G401.6 (cell line): ENCODE results near the gene CAMKMT.

Experiments
- FAIRE-seq: peaks from 2 replicates; lab custom pipeline; 2012; peaks lifted over from hg19 to GRCh38; lab: Jason Lieb, UNC

Gene CAMKMT

GRCh38 chr2:44361330-44362206 lies at the start of gene CAMKMT, which contains the start of gene PREPL:
CAMKMT (plus strand) TSS chr2:44361947.
PREPL (minus strand) TSS chr2:44361494; CDS start chr2:44346342, 15,152 bp downstream.
- peak; percentile 89 for FAIRE-seq

GRCh38 chr2:44314362-44314761 lies 47.4 kb upstream of the CAMKMT start:
- no peak for FAIRE-seq

- no peak for FAIRE-seq
Measured at GRCh38 chr2:44315945-44316344, 45.8 kb upstream of the CAMKMT start.

- FAIRE-seq, result no peak
Measured at GRCh38 chr2:44320832-44321231, 40.9 kb upstream of the CAMKMT start.

- no peak for FAIRE-seq
Measured at GRCh38 chr2:44321360-44321759, 40.4 kb upstream of the CAMKMT start.

- no peak for FAIRE-seq
Measured at GRCh38 chr2:44324971-44325426, 36.7 kb upstream of the CAMKMT start.

- FAIRE-seq, result no peak
Measured at GRCh38 chr2:44325897-44326296, 35.9 kb upstream of the CAMKMT start.

GRCh38 chr2:44326548-44327264 lies 35.0 kb upstream of the CAMKMT start:
- FAIRE-seq, result no peak

- no peak for FAIRE-seq
Measured at GRCh38 chr2:44328750-44329149, 33.0 kb upstream of the CAMKMT start.

- no peak for FAIRE-seq
Measured at GRCh38 chr2:44329343-44329742, 32.4 kb upstream of the CAMKMT start.

- FAIRE-seq, result no peak
Measured at GRCh38 chr2:44330801-44331200, 30.9 kb upstream of the CAMKMT start.

- no peak for FAIRE-seq
Measured at GRCh38 chr2:44333994-44334393, 27.8 kb upstream of the CAMKMT start.

- FAIRE-seq, result no peak
Measured at GRCh38 chr2:44335806-44336538, 25.8 kb upstream of the CAMKMT start.

GRCh38 chr2:44342854-44343253 lies 18.9 kb upstream of the CAMKMT start:
- peak; percentile 90 for FAIRE-seq

GRCh38 chr2:44347526-44347925 lies 14.2 kb upstream of the CAMKMT start:
- FAIRE-seq, result peak; percentile 67

- FAIRE-seq, result no peak
Measured at GRCh38 chr2:44348400-44348799, 13.3 kb upstream of the CAMKMT start.

- FAIRE-seq, result no peak
Measured at GRCh38 chr2:44349506-44349905, 12.2 kb upstream of the CAMKMT start.

- FAIRE-seq, result no peak
Measured at GRCh38 chr2:44351088-44351487, 10.7 kb upstream of the CAMKMT start.

GRCh38 chr2:44351676-44352075 lies 10.1 kb upstream of the CAMKMT start:
- FAIRE-seq, result no peak

- FAIRE-seq, result no peak
Measured at GRCh38 chr2:44352510-44352909, 9.2 kb upstream of the CAMKMT start.

GRCh38 chr2:44354761-44355160 lies 7.0 kb upstream of the CAMKMT start:
- no peak for FAIRE-seq

- no peak for FAIRE-seq
Measured at GRCh38 chr2:44358503-44358902, 3.2 kb upstream of the CAMKMT start.
